GM21723 (cell line): ENCODE measurements around the gene PPIL3.

Experiments
- ATAC-seq: cut with Tn5 transposase; IDR thresholded peaks from one replicate; pipeline ENCODE4 v1.9.1; 2021; ENCODE audit warnings: mild to moderate bottlenecking, moderate library complexity; ENCODE audit not compliant: unreplicated experiment

PPIL3 gene

GRCh38 chr2:200861617-200862155 lies 27.2 kb downstream of the PPIL3 start:
- no peak for ATAC-seq

- no peak for ATAC-seq
These were observed 28.6 kb downstream of the PPIL3 start for GRCh38 chr2:200860092-200860795.

DNA sequence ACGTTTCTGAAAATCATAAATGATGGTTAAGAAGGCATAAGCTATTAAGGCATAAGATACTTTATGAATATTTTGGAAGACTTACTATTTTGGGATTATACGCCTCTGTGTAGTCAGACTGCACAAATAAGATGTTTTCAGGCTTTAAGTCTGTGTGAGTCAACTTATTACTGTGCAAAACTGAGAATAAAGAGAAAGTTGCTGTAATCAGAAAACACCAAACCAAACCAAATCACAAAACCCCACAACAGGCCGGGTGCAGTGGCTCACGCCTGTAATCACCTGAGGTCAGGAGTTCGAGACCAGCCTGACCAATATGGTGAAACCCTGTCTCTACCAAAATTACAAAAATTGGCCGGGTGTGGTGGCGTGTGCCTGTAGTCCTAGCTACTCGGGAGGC lies 32.1 kb downstream of the PPIL3 start:
- ATAC-seq = no peak

GRCh38 chr2:200852605-200853004 lies 36.3 kb downstream of the PPIL3 start:
- no peak for ATAC-seq

DNA sequence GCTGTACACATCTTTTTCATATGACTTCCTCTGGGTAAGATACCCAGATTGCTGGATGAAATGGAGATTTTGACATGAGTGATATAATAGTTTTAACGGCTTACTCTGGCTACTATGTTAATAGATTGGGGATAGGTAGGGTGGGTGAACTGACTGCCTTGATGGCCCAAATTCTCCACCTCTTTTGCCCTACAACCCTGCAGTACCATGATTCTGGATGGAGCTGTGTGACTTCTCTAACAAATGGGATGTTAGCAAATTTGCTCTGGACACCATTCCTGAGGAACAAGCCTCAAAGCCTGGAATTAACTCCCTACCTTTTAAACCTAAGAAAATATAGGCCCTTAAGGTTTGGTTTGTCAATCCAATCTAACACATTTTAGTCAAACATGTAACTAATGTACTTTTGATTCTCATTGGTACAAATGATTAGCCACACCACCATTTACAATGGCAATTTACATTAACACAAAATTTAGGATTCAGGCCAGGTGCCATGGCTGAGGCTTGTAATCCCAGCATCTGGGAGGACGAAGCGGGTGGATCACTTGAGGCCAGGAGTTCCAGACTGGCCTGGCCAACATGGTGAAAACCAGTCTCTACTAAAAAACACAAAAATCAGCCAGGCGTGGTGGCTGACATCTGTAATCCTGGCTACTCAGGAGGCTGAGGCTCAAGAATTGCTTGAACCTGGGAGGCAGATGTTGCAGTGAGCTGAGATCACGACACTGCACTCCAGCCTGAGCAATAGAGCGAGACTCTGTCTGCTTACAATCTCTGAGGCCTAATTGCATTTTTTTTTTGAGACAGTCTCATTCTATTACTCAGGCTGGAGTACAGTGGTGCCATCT lies 37.3 kb downstream of the PPIL3 start:
- no peak for ATAC-seq

DNA sequence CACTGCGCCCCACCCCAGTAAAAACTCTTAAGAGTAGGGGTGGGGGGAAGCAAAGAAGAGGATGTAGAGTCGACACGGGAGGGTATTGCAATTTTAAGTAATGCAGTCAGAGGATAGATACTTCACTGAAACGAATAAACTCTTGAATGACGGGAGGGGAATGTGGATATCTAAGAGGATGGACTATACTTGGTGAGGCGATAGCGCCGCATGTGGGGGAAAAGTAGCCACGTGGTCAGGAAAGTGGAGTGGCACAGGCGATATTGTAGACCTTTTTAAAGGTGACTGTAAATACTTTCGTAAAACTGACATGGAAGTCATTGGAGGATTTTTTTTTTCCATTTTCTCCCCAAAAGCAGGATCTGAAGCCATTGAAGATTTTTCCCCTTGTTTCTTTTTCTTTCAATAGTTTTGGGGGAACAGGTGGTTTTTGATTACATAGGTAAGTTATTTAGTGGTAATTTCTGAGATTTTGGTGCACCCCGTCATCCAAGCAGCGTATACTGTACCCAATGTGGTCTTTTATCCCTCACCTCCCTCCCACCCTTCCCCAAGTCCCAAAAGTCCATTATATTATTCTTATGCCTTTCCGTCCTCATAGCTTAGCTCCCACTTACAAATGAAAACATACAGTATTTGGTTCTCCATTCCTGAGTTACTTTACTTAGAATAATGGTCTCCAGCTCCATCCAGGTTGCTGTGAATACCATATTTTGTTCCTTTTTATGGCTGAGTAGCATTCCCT lies 38.2 kb downstream of the PPIL3 start:
- no peak for ATAC-seq

DNA sequence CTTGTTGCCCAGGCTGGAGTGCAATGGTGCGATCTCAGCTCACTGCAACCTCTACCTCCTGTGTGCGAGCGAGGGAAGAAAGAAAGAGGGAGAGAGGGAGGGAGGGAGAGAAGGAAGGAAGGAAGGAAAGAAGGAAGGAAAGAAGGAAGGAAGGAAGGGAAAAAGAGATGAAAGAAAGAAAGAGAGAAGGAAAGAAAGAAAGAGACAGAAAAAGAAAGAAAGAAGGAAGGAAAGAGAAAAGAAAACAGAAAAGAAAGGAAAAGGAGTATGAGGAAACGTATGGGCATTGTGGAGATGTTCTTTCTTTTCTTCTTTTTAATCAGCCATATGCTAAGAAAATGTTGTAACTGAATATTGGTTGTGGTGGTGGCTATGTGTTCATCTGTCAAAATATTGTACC lies 40.9 kb downstream of the PPIL3 start:
- no peak for ATAC-seq

DNA sequence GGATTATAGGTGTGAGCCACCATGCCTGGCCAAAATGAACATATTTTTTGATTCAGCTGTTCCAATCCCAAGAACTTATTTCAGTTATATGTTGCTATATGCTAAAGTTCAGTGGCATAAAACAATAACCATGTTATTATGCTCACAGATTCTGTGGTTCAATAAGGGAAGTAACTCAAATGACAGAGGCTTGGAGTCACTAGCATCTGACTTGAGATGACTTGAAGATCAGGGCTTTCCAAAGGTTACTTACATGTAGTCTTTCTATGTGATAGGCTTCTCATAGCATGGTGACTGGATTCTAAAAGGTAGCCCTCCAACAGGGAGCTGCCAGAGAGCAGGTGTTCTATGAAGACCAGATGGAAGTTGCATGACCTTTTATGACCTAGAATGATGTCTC lies 41.6 kb downstream of the PPIL3 start:
- ATAC-seq = no peak

DNA sequence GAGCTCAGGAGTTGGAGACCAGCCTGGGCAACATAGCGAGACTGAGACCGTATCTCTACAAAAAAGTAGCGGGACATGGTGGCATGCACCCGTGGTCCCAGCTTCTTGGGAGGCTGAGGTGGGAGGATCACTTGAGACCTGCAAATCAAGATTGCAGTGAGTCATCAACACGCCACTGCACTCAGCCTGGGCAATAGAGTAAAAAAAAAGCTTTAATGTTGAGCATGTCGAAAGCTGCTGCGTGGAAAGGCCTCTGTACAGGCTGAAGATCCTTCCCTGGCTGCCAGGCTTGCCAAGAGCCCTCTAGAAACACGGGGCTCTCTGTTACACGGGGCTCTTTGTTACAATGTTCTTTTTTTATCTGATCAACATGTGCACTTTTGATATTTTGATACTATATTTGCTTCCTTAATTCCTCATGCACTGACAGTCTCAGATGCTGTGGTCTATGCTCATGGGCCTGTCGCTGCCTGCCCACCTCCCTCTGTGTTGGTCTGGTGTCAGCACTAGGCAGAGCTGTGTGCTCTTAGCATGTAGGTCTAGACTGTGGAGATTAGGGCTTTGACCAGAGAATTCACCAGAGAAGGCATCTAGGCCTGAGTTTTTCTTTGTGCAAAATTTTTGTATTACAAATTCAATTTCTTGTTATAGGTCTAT lies 43.1 kb downstream of the PPIL3 start:
- no peak for ATAC-seq

- ATAC-seq = no peak
These were observed 43.7 kb downstream of the PPIL3 start for GRCh38 chr2:200845194-200845593.

DNA sequence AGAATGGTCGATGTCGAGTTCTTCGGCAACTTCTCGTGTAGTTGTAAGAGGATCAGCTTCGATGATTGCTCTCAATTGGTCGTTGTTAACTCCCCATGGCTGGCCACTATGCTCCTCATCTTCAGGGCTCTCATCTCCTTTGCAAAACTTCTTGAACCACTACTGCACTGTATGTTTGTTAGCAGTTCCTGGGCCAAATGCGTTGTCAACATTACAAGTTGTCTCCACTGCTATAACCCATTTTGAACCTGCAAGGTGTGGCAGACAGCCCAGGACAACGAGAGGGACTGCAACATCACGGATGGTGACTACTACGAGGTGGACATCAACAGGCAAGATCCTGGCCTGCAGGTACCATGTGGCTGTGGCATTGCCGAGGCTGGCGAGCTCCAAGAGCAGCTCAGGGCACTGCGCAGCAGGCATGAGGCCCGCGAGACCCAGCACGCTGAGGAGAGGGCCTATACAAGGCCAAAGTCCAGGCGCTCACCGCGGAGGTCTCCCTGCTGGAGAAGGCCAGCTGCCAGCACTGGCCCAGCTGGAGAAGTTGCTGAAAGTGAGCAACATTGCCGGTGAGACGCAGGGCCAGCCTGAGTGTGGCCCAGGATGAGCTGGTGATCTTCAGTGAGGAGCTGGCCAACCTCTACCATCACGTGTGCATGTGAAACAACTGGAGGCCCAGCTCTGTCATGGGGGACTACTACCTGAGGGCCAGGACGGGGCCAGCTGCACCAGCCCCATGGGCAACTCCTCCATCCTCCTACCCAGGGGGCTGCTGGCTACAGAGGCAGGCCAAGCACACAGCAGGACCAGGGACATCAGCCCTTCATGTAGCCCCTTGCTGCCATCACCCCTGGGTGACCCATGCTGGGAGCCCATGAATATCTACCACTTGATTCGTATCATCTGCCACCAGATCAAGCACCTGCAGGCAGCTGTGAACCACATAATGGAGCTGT lies 44.6 kb downstream of the PPIL3 start:
- ATAC-seq = no peak

- ATAC-seq = no peak
These were observed 49.4 kb downstream of the PPIL3 start for GRCh38 chr2:200839513-200839912.

GRCh38 chr2:200834701-200835100 lies 54.2 kb downstream of the PPIL3 start:
- ATAC-seq = no peak

DNA sequence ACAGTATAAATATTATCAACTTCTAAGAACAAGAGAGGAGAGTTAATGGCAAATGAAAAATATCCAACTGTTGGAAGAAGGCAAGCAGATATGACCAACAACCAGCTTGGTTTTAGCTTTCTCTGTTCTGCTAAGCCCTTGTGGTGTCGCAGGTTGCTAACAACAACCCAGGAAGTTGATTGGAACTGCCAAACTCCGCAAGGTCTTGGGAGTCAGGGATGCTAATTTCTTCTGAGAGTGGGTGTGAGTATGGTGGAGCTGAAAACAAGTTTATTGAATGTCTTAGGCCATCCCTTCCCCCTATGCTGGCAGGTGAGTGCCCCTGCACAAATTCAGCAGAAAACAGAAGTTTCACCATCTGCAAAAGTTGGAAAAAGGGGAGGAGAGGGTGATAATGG lies 59.6 kb downstream of the PPIL3 start:
- no peak for ATAC-seq

DNA sequence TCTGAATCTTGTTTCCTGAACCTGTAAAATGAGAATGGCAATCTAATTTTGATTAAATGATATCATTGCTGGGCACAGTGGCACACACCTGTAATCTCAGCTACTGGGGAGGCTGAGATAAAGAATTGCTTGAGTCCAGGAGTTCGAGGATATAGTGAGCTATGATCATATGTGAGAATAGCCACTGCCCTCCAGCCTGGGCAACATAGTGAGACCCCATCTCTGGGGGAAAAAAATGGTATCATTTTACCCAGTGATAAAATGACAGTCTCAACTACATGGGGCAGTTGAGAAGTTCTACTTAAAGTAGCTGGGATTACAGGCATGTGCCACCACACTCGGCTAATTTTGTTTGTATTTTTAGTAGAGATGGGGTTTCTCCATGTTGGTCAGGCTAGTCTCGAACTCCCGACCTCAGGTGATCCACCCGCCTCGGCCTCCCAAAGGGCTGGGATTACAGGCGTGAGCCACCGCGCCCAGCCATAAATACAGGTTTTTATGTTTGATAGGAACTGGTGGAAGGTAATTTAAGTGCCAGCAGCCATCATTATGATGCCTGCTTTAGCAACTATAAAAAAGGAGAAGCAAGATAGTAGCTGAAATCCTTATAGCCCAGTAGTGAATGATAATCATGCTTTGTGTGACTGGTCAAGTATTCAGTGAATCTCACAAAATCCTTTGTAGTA lies 60.2 kb downstream of the PPIL3 start:
- ATAC-seq = no peak

DNA sequence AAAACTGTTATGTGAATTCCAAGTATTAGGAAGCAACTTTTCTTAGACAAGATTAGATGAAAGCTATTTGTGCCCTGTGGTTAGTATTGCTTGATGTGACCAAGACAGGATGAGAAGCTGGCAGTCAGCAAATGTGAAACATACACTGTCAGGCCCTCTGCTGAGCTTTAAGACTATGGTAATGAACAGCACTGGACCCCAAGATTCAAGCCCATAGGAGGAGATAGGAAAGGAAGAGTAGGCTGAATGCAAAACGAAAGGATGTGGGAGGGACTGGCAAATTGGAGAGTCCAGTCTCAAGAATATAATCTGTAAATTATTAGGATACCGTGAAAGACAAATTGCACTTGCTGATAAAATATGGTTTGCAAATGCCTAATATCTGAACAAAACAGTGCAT lies 60.8 kb downstream of the PPIL3 start:
- no peak for ATAC-seq

GRCh38 chr2:200821686-200822245 lies 67.1 kb downstream of the PPIL3 start:
- no peak for ATAC-seq
